Uterus (tissue), 2 donors: Measurements from ENCODE around the gene PCYT1B.

Experiments used
- CTCF ChIP-seq, 4 experiments: fragments of 200-600 bp in 2 of 4; fragments of 450-650 bp in 2 of 4; sonication (generic) in 2 of 4; IDR thresholded peaks; one replicate each; pipeline ENCODE4 v1.5.1; 2016 to 2019; ENCODE audit warnings: antibody characterized with exemption in 4 of 4, mild to moderate bottlenecking in 2 of 4, moderate library complexity in 1 of 4
- POLR2A ChIP-seq, 2 donors: fragments of 450-650 bp; IDR thresholded peaks; one replicate each; pipeline ENCODE4 v1.6.1; 2016; ENCODE audit warnings: antibody characterized with exemption in 2 of 2, mild to moderate bottlenecking in 1 of 2, moderate library complexity in 1 of 2

GRCh38 chrX:24673424-24673823, 26.3 kb upstream of the PCYT1B start:
- no peak for TF ChIP-seq CTCF (IDR thresholded peaks at IDR 0.05)
- no peak for TF ChIP-seq POLR2A (IDR thresholded peaks at IDR 0.05)
